ENCODE results near the gene CLDN9. TPM values are rescaled to one million over a fixed set of nuclear protein-coding genes. Genes with fewer than 3 reads are reported as not detected.
A peak's percentile ranks its signal among the peaks of the same experiment; 100 is the strongest.

Gene CLDN9
- total and polyA plus RNA-seq, 9 of the 15 experiments (the other 6 are each of a cell fraction or from before 2014, with no cell fraction given) = 0.12 to 0.44 (median 0.22) TPM; not detected in 4

GRCh38 chr16:3023415-3023668 lies 10.6 kb downstream of the CLDN9 start (continued):
- 0 out of 2 replicates have a peak, but pooled peaks have one; percentile 3 for TF ChIP-seq RREB1 (CRISPR knock-in tag; IDR thresholded peaks at IDR 0.05)
- TF ChIP-seq ZMIZ1 (IDR thresholded peaks at IDR 0.05; ENCODE audit: low read depth in 2 of 2, low read length in 2 of 2) = 0 out of 4 replicates have a peak, but pooled peaks of 1 of the 2 experiments have one; percentile 19
- TF ChIP-seq POLR2AphosphoS5 (IDR thresholded peaks at IDR 0.05; ENCODE audit: control insufficient read depth, insufficient read depth, low read depth, low read length) = peak; percentile 8; the same call in 1 of the 2 replicates
- TF ChIP-seq L3MBTL2 (IDR thresholded peaks at IDR 0.05) = no peak
- TF ChIP-seq THRAP3 (IDR thresholded peaks at IDR 0.05; ENCODE audit: borderline replicate concordance) = 0 out of 2 replicates have a peak, but pooled peaks have one; percentile 11
- TF ChIP-seq ZNF263 (CRISPR knock-in tag; IDR thresholded peaks at IDR 0.05; ENCODE audit: borderline replicate concordance) = 0 out of 2 replicates have a peak, but pooled peaks have one; percentile 15
- TF ChIP-seq KAT8 (IDR thresholded peaks at IDR 0.05; ENCODE audit: low read depth) = no peak
- TF ChIP-seq ESRRB (CRISPR knock-in tag; IDR thresholded peaks at IDR 0.05; ENCODE audit: borderline replicate concordance) = no peak
